Fibroblast of lung (primary cell): ENCODE results near the gene ASH1L.

Experiments used
- EZH2 ChIP-seq: IDR thresholded peaks from 2 replicates; pipeline ENCODE4 v1.5.1; 2012; ENCODE audit warnings: low read length, control low read depth, mild to moderate bottlenecking; ENCODE audit errors: missing control alignments
- TF ChIP-seq, protein P1 (sequence below), 2 donors: IDR thresholded peaks in 1 of 2; conservative IDR thresholded peaks in 1 of 2; 1 replicate in 1 of 2; 2 replicates in 1 of 2; pipeline ENCODE4 v1.5.1; 2011 to 2012; ENCODE audit warnings: low read length in 2 of 2, control low read depth in 1 of 2, inconsistent platforms in 1 of 2, low read depth in 1 of 2, mild to moderate bottlenecking in 1 of 2

DNA sequence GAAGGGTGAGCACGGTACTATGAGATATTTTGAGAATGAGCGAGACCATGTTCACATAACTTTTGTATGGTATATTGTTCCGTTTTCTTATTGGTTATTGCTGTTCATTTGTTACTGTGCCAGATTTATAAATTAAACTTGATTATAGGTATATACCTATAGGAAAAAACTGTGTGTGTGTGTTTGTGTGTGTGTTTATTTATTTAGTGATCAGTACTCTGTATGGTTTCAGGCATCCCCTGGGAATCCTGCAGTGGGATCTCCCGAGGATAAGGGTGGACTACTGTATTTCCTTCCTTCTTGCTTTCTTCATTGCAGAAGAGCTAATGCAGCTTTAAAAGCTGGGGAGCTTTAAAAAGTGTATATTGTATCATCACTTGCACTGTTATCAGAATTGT lies 8.0 kb upstream of the ASH1L start:
- TF ChIP-seq EZH2: no peak
- TF ChIP-seq, protein P1, sequence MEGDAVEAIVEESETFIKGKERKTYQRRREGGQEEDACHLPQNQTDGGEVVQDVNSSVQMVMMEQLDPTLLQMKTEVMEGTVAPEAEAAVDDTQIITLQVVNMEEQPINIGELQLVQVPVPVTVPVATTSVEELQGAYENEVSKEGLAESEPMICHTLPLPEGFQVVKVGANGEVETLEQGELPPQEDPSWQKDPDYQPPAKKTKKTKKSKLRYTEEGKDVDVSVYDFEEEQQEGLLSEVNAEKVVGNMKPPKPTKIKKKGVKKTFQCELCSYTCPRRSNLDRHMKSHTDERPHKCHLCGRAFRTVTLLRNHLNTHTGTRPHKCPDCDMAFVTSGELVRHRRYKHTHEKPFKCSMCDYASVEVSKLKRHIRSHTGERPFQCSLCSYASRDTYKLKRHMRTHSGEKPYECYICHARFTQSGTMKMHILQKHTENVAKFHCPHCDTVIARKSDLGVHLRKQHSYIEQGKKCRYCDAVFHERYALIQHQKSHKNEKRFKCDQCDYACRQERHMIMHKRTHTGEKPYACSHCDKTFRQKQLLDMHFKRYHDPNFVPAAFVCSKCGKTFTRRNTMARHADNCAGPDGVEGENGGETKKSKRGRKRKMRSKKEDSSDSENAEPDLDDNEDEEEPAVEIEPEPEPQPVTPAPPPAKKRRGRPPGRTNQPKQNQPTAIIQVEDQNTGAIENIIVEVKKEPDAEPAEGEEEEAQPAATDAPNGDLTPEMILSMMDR (conservative IDR thresholded peaks at IDR 0.05 in 1 of 2, IDR thresholded peaks at IDR 0.05 in 1 of 2; ENCODE audit: low read depth in 1 of 2, low read length in 2 of 2): no peak
